HG03039 (cell line): ENCODE measurements around the gene SULF2.

Experiments
- ATAC-seq: cut with Tn5 transposase; IDR thresholded peaks from one replicate; pipeline ENCODE4 v1.9.1; 2021; ENCODE audit warnings: mild to moderate bottlenecking, moderate library complexity; ENCODE audit not compliant: unreplicated experiment

Gene SULF2

GRCh38 chr20:47765271-47765670 is 20.0 kb downstream of the SULF2 start:
- no peak for ATAC-seq

- no peak for ATAC-seq
Measured at GRCh38 chr20:47764154-47764733, 21.0 kb downstream of the SULF2 start.

DNA sequence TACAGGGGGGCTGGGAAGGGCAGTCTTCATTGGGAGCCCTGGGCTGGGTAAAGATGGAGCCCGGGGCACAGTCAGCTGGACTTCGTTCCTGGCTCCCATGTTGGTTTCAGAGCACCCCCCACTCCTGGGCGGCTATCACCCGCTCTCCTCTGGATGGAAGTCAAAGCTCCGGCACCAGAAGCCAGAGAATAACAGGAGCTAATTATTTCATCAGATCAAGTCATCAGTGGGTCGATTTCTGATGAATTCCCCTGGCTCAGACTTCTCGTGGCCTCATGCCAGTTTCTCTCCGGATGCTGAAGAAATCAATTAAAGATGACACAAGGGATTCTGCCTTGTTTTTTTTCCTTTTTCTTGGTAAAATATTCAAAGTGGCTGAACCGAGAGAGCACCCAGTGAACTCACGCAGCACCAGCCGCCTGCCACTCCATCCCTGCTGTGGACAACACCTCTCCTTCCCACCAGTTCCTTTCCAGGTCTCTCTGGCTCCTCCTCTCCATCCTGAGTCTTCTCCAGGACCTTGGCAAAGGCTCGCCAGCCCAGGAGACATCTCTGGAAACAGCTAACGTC is 22.5 kb downstream of the SULF2 start:
- ATAC-seq, result no peak

DNA sequence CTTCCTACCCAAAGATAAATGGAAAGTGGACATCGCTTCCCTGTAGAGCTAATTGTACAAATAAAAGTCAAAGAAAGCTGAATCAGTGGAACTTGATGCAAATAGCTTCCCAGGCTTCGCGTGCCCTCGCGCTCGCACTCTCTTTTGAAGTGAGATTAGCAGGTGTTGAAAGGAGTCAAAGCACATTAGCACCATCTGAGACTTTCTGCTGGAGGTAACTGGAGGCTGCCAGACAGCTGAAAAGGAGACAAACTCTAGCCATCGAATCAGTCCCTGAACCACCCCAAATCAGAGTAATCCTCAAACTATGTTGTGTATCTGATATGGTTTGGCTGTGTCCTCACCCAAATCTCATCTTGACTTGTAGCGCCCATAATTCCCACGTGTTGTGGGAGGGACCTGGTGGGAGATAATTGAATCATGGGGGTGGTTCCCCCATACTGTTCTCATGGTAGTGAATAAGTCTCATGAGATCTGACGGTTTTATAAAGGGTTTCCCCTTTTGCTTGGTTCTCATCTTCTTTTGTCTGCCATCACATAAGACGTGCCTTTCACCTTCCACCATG is 23.7 kb downstream of the SULF2 start:
- ATAC-seq, result no peak

- ATAC-seq, result no peak
Measured at GRCh38 chr20:47760686-47761481, 24.4 kb downstream of the SULF2 start.

GRCh38 chr20:47758517-47759450 is 26.5 kb downstream of the SULF2 start:
- ATAC-seq, result no peak

GRCh38 chr20:47757145-47758035 is 27.9 kb downstream of the SULF2 start:
- ATAC-seq, result no peak

DNA sequence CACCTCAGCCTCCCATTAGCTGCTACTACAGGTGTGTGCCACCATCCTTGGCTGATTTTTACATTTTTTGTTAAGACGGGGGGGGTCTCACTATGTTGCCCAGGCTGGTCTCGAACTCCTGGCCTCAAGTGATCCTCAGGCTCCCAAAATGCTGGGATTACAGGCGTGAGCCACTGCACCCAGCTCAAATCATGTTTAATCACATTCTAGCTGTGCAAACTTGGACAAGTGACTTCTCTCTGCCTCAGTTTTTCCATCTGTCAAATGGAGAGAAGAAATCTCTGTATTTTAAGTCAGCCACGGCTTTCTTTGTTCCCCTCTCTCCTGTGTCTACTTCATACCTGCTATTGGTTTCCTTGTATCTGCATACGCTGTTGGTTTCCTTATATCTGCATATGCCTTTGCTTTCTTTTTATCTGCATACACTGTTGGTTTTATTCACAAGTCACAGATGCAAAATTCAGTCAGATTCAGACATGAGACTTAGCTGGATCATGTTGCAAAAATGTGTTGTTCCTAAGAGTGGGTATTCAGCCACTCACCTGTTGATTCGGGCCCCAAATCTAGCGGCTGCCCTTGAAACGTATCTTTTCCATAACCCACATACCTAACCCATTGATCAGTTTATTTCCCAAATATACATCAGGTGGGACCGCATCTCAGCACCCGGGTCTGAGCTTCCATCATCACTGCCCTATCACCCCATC is 30.2 kb downstream of the SULF2 start:
- no peak for ATAC-seq

- no peak for ATAC-seq
Measured at GRCh38 chr20:47754388-47754715, 30.9 kb downstream of the SULF2 start.

DNA sequence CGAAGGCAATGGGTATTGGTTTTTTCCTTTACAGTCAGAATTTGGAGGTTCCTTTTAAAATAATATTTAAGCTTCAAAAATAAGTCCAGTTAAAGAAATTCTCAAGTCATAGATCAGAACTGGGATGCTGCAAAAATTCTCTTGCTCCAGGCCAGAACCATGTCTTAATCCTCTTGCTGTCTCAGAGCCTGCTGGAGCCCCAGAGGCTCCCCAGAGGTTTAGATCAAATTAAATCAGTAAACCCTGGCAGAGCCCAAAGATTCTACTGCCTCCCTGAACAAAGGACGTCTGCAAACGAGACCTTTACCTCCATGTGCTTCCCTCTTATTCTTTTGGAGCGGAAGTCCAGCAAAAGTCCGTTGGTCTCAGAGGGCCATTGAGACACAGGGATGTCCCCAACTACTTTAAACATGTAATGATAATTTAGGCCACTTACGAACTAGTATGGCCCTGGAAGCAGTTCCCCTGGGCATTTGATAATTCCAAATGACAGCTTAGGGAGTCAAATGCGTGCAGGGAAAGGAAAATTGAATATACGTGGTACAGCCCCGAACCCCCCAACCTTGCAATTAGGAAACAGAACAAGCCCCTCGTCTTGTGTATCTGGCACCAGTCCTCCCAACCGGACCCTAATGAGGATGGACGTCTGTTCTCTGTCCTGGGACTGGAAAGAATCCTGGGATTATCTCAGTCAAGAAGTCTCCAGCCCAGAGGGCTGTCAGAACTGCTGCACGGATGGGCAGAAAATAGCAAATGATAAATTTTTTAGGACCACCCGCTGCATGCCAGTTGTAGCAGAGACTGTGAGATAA is 31.5 kb downstream of the SULF2 start:
- ATAC-seq, result no peak

GRCh38 chr20:47751449-47751848 is 33.8 kb downstream of the SULF2 start:
- no peak for ATAC-seq

DNA sequence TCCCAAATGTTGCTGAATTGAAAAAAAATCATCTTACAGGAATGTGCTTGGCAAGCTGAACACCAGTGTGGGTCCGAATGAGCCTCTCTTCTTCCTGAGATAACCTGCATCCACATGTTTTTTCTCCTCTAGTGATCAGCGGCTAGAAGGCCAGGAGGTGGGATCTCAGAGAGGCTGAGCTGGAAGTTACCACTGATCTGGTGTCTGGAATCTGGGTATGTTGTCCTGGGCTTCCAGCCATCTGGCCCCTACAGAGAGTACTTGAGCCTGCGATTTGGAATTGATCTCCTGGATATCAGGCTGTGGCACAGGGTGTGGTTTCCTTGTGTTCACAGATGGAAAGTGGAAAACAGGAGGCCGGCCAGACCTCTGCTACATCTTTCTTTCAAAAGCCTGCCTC is 35.9 kb downstream of the SULF2 start:
- no peak for ATAC-seq

DNA sequence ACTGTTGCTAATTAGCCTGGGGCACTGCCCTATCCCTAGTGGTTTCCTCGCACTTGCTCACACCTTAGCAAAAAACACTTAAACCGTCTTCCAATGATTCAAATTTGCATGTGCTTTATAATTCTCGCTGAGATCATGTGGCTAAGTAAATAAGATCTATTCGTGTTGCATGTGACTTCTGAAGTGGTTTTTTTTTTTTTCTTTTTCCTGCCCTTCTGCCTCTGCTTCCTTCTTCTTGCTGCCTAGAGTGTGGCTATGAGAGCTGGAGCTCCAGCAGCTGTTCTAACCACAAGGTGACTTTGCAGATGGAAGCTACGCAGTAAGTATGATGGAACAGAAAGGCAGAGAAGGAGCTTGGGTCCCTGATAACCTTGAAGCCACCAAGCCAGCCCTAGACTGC is 36.5 kb downstream of the SULF2 start:
- no peak for ATAC-seq

DNA sequence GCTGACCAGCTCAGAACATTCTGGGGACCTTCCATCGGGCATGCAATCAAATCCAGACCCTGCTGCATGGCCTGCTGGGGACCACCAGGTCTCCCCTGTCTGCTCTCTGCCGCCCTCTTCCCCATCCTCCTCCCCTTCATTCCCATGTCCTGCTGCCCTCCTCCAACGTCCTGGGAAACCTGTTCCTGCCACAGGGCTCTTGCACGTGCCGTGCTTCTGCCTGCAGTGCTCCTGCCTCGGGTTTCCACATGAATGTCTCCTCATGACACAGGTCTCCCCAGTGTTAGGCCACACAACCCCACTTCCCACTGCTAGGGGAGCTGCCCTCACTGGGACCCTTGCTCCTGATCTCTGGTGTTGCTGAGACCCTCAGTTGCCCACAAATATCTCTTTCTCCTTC is 37.2 kb downstream of the SULF2 start:
- ATAC-seq, result no peak

DNA sequence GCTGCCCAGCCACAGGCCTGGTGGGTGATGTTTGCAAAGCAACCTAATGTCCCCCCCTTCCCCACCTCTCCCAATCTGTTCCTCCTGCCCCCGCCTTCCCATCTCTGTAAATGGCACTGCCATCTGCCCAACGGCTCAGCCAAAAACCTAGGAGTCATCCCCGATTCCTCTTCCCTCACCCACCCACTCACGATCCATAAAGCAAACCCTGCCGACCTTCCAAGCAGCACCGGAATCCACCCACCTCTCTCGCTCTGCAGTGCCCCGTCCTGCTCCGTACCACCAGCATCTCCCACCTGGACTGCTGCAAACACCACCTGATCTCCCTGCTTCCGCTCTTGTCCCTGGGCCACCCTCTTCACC is 37.6 kb downstream of the SULF2 start:
- ATAC-seq, result no peak

- ATAC-seq, result no peak
Measured at GRCh38 chr20:47744803-47745202, 40.5 kb downstream of the SULF2 start.

GRCh38 chr20:47743671-47744070 is 41.6 kb downstream of the SULF2 start:
- no peak for ATAC-seq

GRCh38 chr20:47741669-47742608 is 43.3 kb downstream of the SULF2 start:
- ATAC-seq, result no peak
